HepG2 (cell line): ENCODE data around the gene DOCK4. TPM values are rescaled to one million over a fixed set of nuclear protein-coding genes. Genes with fewer than 3 reads are reported as not detected.

ENCODE experiments used
- EP300 ChIP-seq, 3 experiments: sonication (generic) in 1 of 3; formaldehyde crosslinking in 1 of 3; IDR thresholded peaks; 2 replicates each; pipeline versions ENCODE4 v1.5.1 to v1.6.1; 2011 to 2020; ENCODE audit warnings: low read depth in 2 of 3, low read length in 2 of 3, borderline replicate concordance in 1 of 3, improper control_type of control experiment in 1 of 3, mild to moderate bottlenecking in 1 of 3, missing genetic modification reagents in 1 of 3, moderate library complexity in 1 of 3
- IKZF4 ChIP-seq: sonication (generic); formaldehyde crosslinking; IDR thresholded peaks from 2 replicates; pipeline ENCODE4 v1.5.1; 2020; ENCODE audit warnings: borderline replicate concordance, mild to moderate bottlenecking, low read depth, missing genetic modification reagents; ENCODE audit errors: not compliant biosample characterization
- LCORL ChIP-seq, 2 experiments: fragments of 450-650 bp in 1 of 2; sonication (generic) in 1 of 2; formaldehyde crosslinking in 1 of 2; IDR thresholded peaks; 2 replicates each; pipeline versions ENCODE4 v1.5.0 to v1.6.1; 2017 to 2020; ENCODE audit warnings: antibody characterized with exemption in 1 of 2, missing genetic modification reagents in 1 of 2
- NFIC ChIP-seq: IDR thresholded peaks from 2 replicates; pipeline ENCODE4 v1.6.1; 2012; ENCODE audit warnings: mild to moderate bottlenecking, low read length, inconsistent platforms
- NFKB2 ChIP-seq: sonication (generic); formaldehyde crosslinking; IDR thresholded peaks from 2 replicates; pipeline ENCODE4 v1.4.0; 2020; ENCODE audit warnings: missing genetic modification reagents, borderline replicate concordance
- NFKBIZ ChIP-seq: IDR thresholded peaks from 2 replicates; pipeline ENCODE4 v1.6.1; 2018; ENCODE audit warnings: missing genetic modification reagents, missing compliant biosample characterization
- NR1H2 ChIP-seq: sonication (generic); formaldehyde crosslinking; IDR thresholded peaks from 2 replicates; pipeline ENCODE4 v1.8.1; 2022; ENCODE audit warnings: low read depth, missing genetic modification reagents, borderline replicate concordance
- ZNF34 ChIP-seq: sonication (generic); formaldehyde crosslinking; IDR thresholded peaks from 2 replicates; pipeline ENCODE4 v1.4.0; 2020; ENCODE audit warnings: mild to moderate bottlenecking, missing genetic modification reagents, borderline replicate concordance
- ZNF562 ChIP-seq: sonication (generic); formaldehyde crosslinking; IDR thresholded peaks from 2 replicates; pipeline ENCODE4 v1.8.0; 2022; ENCODE audit warnings: missing genetic modification reagents, borderline replicate concordance
- ZNF564 ChIP-seq: sonication (generic); formaldehyde crosslinking; IDR thresholded peaks from 2 replicates; pipeline ENCODE4 v1.8.1; 2023; ENCODE audit warnings: mild to moderate bottlenecking, missing genetic modification reagents
- ZNF569 ChIP-seq: sonication (generic); formaldehyde crosslinking; IDR thresholded peaks from 2 replicates; pipeline ENCODE4 v1.5.0; 2020; ENCODE audit warnings: mild to moderate bottlenecking, missing genetic modification reagents, moderate library complexity, borderline replicate concordance
- ZNF737 ChIP-seq: sonication (generic); formaldehyde crosslinking; IDR thresholded peaks from 2 replicates; pipeline ENCODE4 v1.5.0; 2020; ENCODE audit warnings: missing genetic modification reagents, mild to moderate bottlenecking, borderline replicate concordance
- ZNF777 ChIP-seq: sonication (generic); formaldehyde crosslinking; IDR thresholded peaks from 2 replicates; pipeline ENCODE4 v1.4.0; 2020; ENCODE audit warnings: missing genetic modification reagents
- ZNF788 ChIP-seq: sonication (generic); formaldehyde crosslinking; IDR thresholded peaks from 2 replicates; pipeline ENCODE4 v1.5.0; 2020; ENCODE audit warnings: mild to moderate bottlenecking, missing genetic modification reagents, borderline replicate concordance
- ZNF850 ChIP-seq: sonication (generic); formaldehyde crosslinking; conservative IDR thresholded peaks from 2 replicates; pipeline ENCODE4 v1.9.0; 2021; ENCODE audit warnings: mild to moderate bottlenecking, missing genetic modification reagents
- polyA plus RNA-seq, 8 experiments: library from polyadenylated mRNA; depleted of rRNA in 3 of 8; stranded (reverse) in 7 of 8; unstranded in 1 of 8; fragments of >200 nt; fragmentation: Illumina TruSeq in 4 of 8; extraction: Trizol in 4 of 8; gene quantifications; 2 replicates each; pipeline versions ENCODE4 v1.2.1 to v1.2.3, GENCODE V29; 2011 to 2016; ENCODE audit warnings: low read depth in 4 of 8, missing spikeins in 1 of 8, mixed read lengths in 1 of 8; ENCODE audit not compliant: insufficient read depth in 1 of 8
- total RNA-seq, 5 experiments: library from RNA; depleted of rRNA; stranded (reverse); fragments of >200 nt; fragmentation: Illumina TruSeq; extraction: Trizol; gene quantifications; 2 replicates each; pipeline ENCODE4 v1.2.3, GENCODE V29; 2016; ENCODE audit warnings: low read depth in 1 of 5
- TF ChIP-seq, protein P1 (sequence below): sonication (generic); formaldehyde crosslinking; IDR thresholded peaks from 2 replicates; pipeline ENCODE4 v1.5.0; 2020; ENCODE audit warnings: mild to moderate bottlenecking, missing genetic modification reagents, borderline replicate concordance
- TF ChIP-seq, protein P2 (sequence below): sonication (generic); formaldehyde crosslinking; IDR thresholded peaks from 2 replicates; pipeline ENCODE4 v1.4.0; 2020; ENCODE audit warnings: low read depth, mild to moderate bottlenecking, missing genetic modification reagents
- TF ChIP-seq, protein P3 (sequence below), 2 experiments: sonication (generic) in 1 of 2; formaldehyde crosslinking in 1 of 2; IDR thresholded peaks; 2 replicates each; pipeline versions ENCODE4 v1.4.0 to v1.6.1; 2018 to 2020; ENCODE audit warnings: missing genetic modification reagents in 2 of 2, borderline replicate concordance in 1 of 2, low read depth in 1 of 2, mild to moderate bottlenecking in 1 of 2, missing biosample characterization in 1 of 2
- TF ChIP-seq, protein P4 (sequence below): sonication (generic); formaldehyde crosslinking; IDR thresholded peaks from 2 replicates; pipeline ENCODE4 v1.9.0; 2021; ENCODE audit warnings: missing genetic modification reagents, borderline replicate concordance

DOCK4 gene
- total and polyA plus RNA-seq, 2 of the 13 experiments (the other 11 are each of a cell fraction or from before 2014, with no cell fraction given): 13.5 to 17.4 TPM

DNA sequence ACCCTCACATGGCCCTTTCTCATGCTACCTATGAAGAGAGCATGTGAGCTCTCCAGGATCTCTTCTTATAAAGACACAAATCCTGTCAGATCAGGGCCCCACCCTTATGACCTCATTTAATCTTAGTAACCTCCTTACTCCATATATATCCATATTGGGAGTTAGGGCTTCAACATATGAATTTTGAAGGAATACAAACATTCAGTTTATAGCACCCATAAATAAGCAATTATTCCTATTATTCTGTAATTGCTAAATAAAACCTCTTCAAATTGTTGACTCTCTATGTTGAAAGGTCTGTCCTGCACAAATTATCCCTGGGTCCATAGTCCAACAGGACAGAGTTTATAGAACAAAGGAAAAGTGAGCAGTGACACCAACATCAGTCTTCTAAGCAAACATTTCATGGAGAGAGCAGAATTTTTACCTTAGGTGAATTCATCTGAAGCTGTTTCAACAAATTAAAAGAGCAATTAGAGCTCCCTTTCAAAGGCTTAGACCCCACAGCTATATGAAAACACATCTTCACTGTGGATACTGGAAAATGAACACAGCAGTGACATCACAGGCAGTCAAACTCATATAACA is 12.2 kb downstream of the DOCK4 start (continued):
- TF ChIP-seq ZNF777 (CRISPR knock-in tag): no peak
- 0 out of 2 replicates have a peak, but pooled peaks have one; percentile 36 for TF ChIP-seq NFKBIZ (CRISPR knock-in tag)
- TF ChIP-seq, protein P1, sequence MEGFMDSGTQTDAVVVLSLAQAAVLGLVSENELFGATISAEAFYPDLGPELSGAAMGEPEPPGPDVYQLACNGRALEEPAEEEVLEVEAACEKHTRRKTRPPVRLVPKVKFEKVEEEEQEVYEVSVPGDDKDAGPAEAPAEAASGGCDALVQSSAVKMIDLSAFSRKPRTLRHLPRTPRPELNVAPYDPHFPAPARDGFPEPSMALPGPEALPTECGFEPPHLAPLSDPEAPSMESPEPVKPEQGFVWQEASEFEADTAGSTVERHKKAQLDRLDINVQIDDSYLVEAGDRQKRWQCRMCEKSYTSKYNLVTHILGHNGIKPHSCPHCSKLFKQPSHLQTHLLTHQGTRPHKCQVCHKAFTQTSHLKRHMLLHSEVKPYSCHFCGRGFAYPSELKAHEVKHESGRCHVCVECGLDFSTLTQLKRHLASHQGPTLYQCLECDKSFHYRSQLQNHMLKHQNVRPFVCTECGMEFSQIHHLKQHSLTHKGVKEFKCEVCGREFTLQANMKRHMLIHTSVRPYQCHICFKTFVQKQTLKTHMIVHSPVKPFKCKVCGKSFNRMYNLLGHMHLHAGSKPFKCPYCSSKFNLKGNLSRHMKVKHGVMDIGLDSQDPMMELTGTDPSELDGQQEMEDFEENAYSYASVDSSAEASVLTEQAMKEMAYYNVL (CRISPR knock-in tag): peak; percentile 33; the same call in 1 of the 2 replicates
- TF ChIP-seq NFIC: peak; percentile 85; the same call in 1 of the 2 replicates
- TF ChIP-seq ZNF562: no peak
- TF ChIP-seq, protein P2, sequence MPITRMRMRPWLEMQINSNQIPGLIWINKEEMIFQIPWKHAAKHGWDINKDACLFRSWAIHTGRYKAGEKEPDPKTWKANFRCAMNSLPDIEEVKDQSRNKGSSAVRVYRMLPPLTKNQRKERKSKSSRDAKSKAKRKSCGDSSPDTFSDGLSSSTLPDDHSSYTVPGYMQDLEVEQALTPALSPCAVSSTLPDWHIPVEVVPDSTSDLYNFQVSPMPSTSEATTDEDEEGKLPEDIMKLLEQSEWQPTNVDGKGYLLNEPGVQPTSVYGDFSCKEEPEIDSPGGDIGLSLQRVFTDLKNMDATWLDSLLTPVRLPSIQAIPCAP (CRISPR knock-in tag): no peak
- no peak for TF ChIP-seq ZNF564
- no peak for TF ChIP-seq IKZF4 (CRISPR knock-in tag)
- TF ChIP-seq ZNF788 (CRISPR knock-in tag): no peak
- TF ChIP-seq, protein P3, sequence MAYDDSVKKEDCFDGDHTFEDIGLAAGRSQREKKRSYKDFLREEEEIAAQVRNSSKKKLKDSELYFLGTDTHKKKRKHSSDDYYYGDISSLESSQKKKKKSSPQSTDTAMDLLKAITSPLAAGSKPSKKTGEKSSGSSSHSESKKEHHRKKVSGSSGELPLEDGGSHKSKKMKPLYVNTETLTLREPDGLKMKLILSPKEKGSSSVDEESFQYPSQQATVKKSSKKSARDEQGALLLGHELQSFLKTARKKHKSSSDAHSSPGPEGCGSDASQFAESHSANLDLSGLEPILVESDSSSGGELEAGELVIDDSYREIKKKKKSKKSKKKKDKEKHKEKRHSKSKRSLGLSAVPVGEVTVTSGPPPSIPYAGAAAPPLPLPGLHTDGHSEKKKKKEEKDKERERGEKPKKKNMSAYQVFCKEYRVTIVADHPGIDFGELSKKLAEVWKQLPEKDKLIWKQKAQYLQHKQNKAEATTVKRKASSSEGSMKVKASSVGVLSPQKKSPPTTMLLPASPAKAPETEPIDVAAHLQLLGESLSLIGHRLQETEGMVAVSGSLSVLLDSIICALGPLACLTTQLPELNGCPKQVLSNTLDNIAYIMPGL (CRISPR knock-in tag; IDR thresholded peaks at IDR 0.05; ENCODE audit: borderline replicate concordance in 1 of 2, low read depth in 1 of 2): no peak
- TF ChIP-seq, protein P4, sequence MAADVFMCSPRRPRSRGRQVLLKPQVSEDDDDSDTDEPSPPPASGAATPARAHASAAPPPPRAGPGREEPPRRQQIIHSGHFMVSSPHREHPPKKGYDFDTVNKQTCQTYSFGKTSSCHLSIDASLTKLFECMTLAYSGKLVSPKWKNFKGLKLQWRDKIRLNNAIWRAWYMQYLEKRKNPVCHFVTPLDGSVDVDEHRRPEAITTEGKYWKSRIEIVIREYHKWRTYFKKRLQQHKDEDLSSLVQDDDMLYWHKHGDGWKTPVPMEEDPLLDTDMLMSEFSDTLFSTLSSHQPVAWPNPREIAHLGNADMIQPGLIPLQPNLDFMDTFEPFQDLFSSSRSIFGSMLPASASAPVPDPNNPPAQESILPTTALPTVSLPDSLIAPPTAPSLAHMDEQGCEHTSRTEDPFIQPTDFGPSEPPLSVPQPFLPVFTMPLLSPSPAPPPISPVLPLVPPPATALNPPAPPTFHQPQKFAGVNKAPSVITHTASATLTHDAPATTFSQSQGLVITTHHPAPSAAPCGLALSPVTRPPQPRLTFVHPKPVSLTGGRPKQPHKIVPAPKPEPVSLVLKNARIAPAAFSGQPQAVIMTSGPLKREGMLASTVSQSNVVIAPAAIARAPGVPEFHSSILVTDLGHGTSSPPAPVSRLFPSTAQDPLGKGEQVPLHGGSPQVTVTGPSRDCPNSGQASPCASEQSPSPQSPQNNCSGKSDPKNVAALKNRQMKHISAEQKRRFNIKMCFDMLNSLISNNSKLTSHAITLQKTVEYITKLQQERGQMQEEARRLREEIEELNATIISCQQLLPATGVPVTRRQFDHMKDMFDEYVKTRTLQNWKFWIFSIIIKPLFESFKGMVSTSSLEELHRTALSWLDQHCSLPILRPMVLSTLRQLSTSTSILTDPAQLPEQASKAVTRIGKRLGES (CRISPR knock-in tag): no peak
- no peak for TF ChIP-seq ZNF34 (CRISPR knock-in tag)
- no peak for TF ChIP-seq NFKB2 (CRISPR knock-in tag)
- no peak for TF ChIP-seq LCORL (IDR thresholded peaks at IDR 0.05)
- TF ChIP-seq LCORL (CRISPR knock-in tag; IDR thresholded peaks at IDR 0.05): peak; percentile 39; the same call in 1 of the 2 replicates
- TF ChIP-seq EP300 (IDR thresholded peaks at IDR 0.05; ENCODE audit: low read depth in 2 of 2, low read length in 2 of 2): peak; percentile 22 to 91; a peak in 2 of 4 replicates
- peak; percentile 47; the same call in 1 of the 2 replicates for TF ChIP-seq EP300 (CRISPR knock-in tag; IDR thresholded peaks at IDR 0.05; ENCODE audit: borderline replicate concordance)
- TF ChIP-seq ZNF737 (CRISPR knock-in tag): no peak
- TF ChIP-seq ZNF569: no peak
- no peak for TF ChIP-seq ZNF850 (CRISPR knock-in tag)
- no peak for TF ChIP-seq NR1H2 (CRISPR knock-in tag)
